ENCODE measurements around the gene OR8G5.

- TF ChIP-seq CREB5 (CRISPR knock-in tag; IDR thresholded peaks at IDR 0.05; ENCODE audit: low read depth): no peak
- no peak for TF ChIP-seq RARB (CRISPR knock-in tag; IDR thresholded peaks at IDR 0.05)
- no peak for TF ChIP-seq BACH2 (CRISPR knock-in tag; IDR thresholded peaks at IDR 0.05; ENCODE audit: borderline replicate concordance)
- TF ChIP-seq ZFP30 (CRISPR knock-in tag; IDR thresholded peaks at IDR 0.05): no peak
- TF ChIP-seq CSDC2 (CRISPR knock-in tag; IDR thresholded peaks at IDR 0.05): no peak
These were observed 55.1 kb downstream of the OR8G5 start for GRCh38 chr11:124311269-124311668.

All from SK-N-SH treated with all-trans-retinoic acid at 6 μM for 48 hours (cell line).